Tibial nerve (tissue), 4 donors: ENCODE results near the gene DESI2. TPM values are rescaled to one million over a fixed set of nuclear protein-coding genes. Genes with fewer than 3 reads are reported as not detected.
"Not testable (repeated sequence)": the region's sequence is repeated elsewhere in the genome, so short reads cannot be mapped to it uniquely, and the experiment has no call there.

ENCODE experiments used
- DNase-seq, 2 donors: peaks; one replicate each; pipeline ENCODE4 v3.0.0-alpha.2; 2019; ENCODE audit warnings: low spot score in 2 of 2
- H3K27ac ChIP-seq, 4 donors: fragments of 200-600 bp; sonication (generic) in 3 of 4; one replicate each; pipeline ENCODE4 v1.5.1; 2017 to 2019; ENCODE audit warnings: mild to moderate bottlenecking in 1 of 4
- H3K27me3 ChIP-seq, 2 donors: fragments of 200-600 bp; sonication (generic) in 1 of 2; one replicate each; pipeline versions ENCODE4 v1.5.1 to v1.6.0; 2017 to 2019
- H3K36me3 ChIP-seq, 3 donors: fragments of 200-600 bp; sonication (generic); one replicate each; pipeline ENCODE4 v1.5.1; 2018 to 2019
- H3K4me1 ChIP-seq, 4 donors: fragments of 200-600 bp; sonication (generic) in 3 of 4; one replicate each; pipeline ENCODE4 v1.5.1; 2017 to 2019
- H3K4me3 ChIP-seq, 4 donors: fragments of 200-600 bp; sonication (generic) in 3 of 4; one replicate each; pipeline ENCODE4 v1.5.1; 2017 to 2019; ENCODE audit warnings: mild to moderate bottlenecking in 1 of 4, moderate library complexity in 1 of 4
- H3K9me3 ChIP-seq, 4 donors: fragments of 200-600 bp; sonication (generic) in 3 of 4; one replicate each; pipeline ENCODE4 v1.5.1; 2017 to 2019
- CTCF ChIP-seq, 5 experiments: fragments of 200-600 bp in 3 of 5; fragments of 450-650 bp in 2 of 5; sonication (generic) in 3 of 5; IDR thresholded peaks; one replicate each; pipeline ENCODE4 v1.5.1; 2016 to 2019; ENCODE audit warnings: antibody characterized with exemption in 5 of 5, mild to moderate bottlenecking in 3 of 5, moderate library complexity in 2 of 5
- EP300 ChIP-seq, 2 donors: sonication (generic); formaldehyde crosslinking; IDR thresholded peaks; one replicate each; pipeline ENCODE4 v1.6.1; 2017; ENCODE audit warnings: antibody characterized with exemption in 2 of 2, mild to moderate bottlenecking in 1 of 2
- POLR2A ChIP-seq, 2 donors: fragments of 450-650 bp; IDR thresholded peaks; one replicate each; pipeline ENCODE4 v1.6.1; 2017; ENCODE audit warnings: antibody characterized with exemption in 2 of 2, mild to moderate bottlenecking in 2 of 2, moderate library complexity in 2 of 2
- WGBS, 2 donors: methylation state at CpG; one replicate each; pipeline ENCODE4 v1.1.5; 2018; 5-methylcytosine and 5-hydroxymethylcytosine counted together
- total RNA-seq, 4 donors: library from RNA; depleted of rRNA; stranded (reverse); fragments of >200 nt; gene quantifications; one replicate each; pipeline ENCODE4 v1.1.0, GENCODE V29; 2016

DESI2 gene
- total RNA-seq, 4 donors from 2014 or later, result 18.8 to 25.5 (median 23.1) TPM

- Histone ChIP-seq H3K4me3 (no peak overlapping the region), H3K36me3 (no peaks in the 10 kb centered on the region), H3K27me3 (no peaks in the 10 kb centered on the region), H3K9me3 (peaks cover 0 to 13% (median 0%) of the 10 kb centered on the region in 4 donors), H3K27ac (no peak overlapping the region), H3K4me1 (peaks cover 0 to 8% (median 2%) of the 10 kb centered on the region in 4 donors)
- DNase-seq, result no peak
- TF ChIP-seq CTCF (IDR thresholded peaks at IDR 0.05) (no peak), EP300 (IDR thresholded peaks at IDR 0.05) (no peak), POLR2A (IDR thresholded peaks at IDR 0.05) (no peak)
- WGBS, 2 donors, result 95 to 98% methylated on average over 15 of the region's 15 CpGs
Measured at GRCh38 chr1:244732851-244733450, 80.0 kb downstream of the DESI2 start.

- Histone ChIP-seq H3K27ac (no peak overlapping the region), H3K27me3 (no peaks in the 10 kb centered on the region), H3K9me3 (peaks cover 0 to 13% (median 0%) of the 10 kb centered on the region in 4 donors), H3K4me3 (no peak overlapping the region), H3K36me3 (no peaks in the 10 kb centered on the region), H3K4me1 (no peaks in the 10 kb centered on the region)
- DNase-seq, result no peak
- TF ChIP-seq CTCF (IDR thresholded peaks at IDR 0.05), result no peak
- TF ChIP-seq POLR2A (IDR thresholded peaks at IDR 0.05), result no peak
- TF ChIP-seq EP300 (IDR thresholded peaks at IDR 0.05), result no peak
- WGBS, 2 donors, result 90 to 94% methylated on average over 6 of the region's 6 CpGs
Measured at GRCh38 chr1:244735404-244735803, 82.5 kb downstream of the DESI2 start.

GRCh38 chr1:244735876-244736561, 83.1 kb downstream of the DESI2 start:
- WGBS, 2 donors, result 87 to 92% methylated on average over 10 of the region's 10 CpGs
- no peak for DNase-seq

GRCh38 chr1:244739140-244739539, 86.2 kb downstream of the DESI2 start:
- WGBS, 2 donors, result 63 to 82% methylated on average over 2 of the region's 2 CpGs
- not testable (repeated sequence) for H3K4me3 ChIP-seq, DNase-seq, H3K27ac ChIP-seq, H3K27me3 ChIP-seq, H3K36me3 ChIP-seq, H3K4me1 ChIP-seq
- H3K9me3 ChIP-seq, result peaks cover 0 to 13% (median 0%) of the 10 kb centered on the region in 4 donors

More at GRCh38 chr1:244735876-244736561, 83.1 kb downstream of the DESI2 start:
- no peaks in the 10 kb centered on the region for H3K36me3 ChIP-seq
- no peaks in the 10 kb centered on the region for H3K4me1 ChIP-seq
- H3K27me3 ChIP-seq, result no peaks in the 10 kb centered on the region
- H3K4me3 ChIP-seq, result no peak overlapping the region
- peaks cover 0 to 13% (median 0%) of the 10 kb centered on the region in 4 donors for H3K9me3 ChIP-seq
- TF ChIP-seq EP300 (IDR thresholded peaks at IDR 0.05), result no peak
- no peak for TF ChIP-seq POLR2A (IDR thresholded peaks at IDR 0.05)
- TF ChIP-seq CTCF (IDR thresholded peaks at IDR 0.05), result no peak
- no peak overlapping the region for H3K27ac ChIP-seq

- WGBS, 2 donors, result 83 to 84% methylated on average over 20 of the region's 20 CpGs
- not testable (repeated sequence) for H3K27ac ChIP-seq, H3K27me3 ChIP-seq, H3K4me3 ChIP-seq, H3K9me3 ChIP-seq, H3K36me3 ChIP-seq, DNase-seq, H3K4me1 ChIP-seq
Measured at GRCh38 chr1:244740027-244740617, 87.2 kb downstream of the DESI2 start.

GRCh38 chr1:244741692-244742091, 88.8 kb downstream of the DESI2 start:
- H3K27ac ChIP-seq, result no peak overlapping the region
- H3K27me3 ChIP-seq, result no peaks in the 10 kb centered on the region
- no peak for DNase-seq
- no peaks in the 10 kb centered on the region for H3K9me3 ChIP-seq
- H3K4me3 ChIP-seq, result no peak overlapping the region
- WGBS, 2 donors, result 85 to 86% methylated on average over 5 of the region's 5 CpGs
- H3K36me3 ChIP-seq, result no peaks in the 10 kb centered on the region
- no peak for TF ChIP-seq EP300 (IDR thresholded peaks at IDR 0.05)
- no peak for TF ChIP-seq POLR2A (IDR thresholded peaks at IDR 0.05)
- TF ChIP-seq CTCF (IDR thresholded peaks at IDR 0.05), result no peak
- no peaks in the 10 kb centered on the region for H3K4me1 ChIP-seq
